NB4 (cell line): ENCODE measurements around the gene ADNP.

ENCODE experiments used
- MYC ChIP-seq: IDR thresholded peaks from 2 replicates; pipeline ENCODE4 v1.6.1; 2011; ENCODE audit warnings: low read depth, low read length
- POLR2A ChIP-seq: IDR thresholded peaks from 2 replicates; pipeline ENCODE4 v1.6.1; 2011; ENCODE audit warnings: mild to moderate bottlenecking; ENCODE audit not compliant: insufficient read length; ENCODE audit errors: extremely low read depth
- TF ChIP-seq, protein P1 (sequence below): IDR thresholded peaks from one replicate; pipeline ENCODE4 v1.5.1; 2012; ENCODE audit warnings: low read depth, low read length

DNA sequence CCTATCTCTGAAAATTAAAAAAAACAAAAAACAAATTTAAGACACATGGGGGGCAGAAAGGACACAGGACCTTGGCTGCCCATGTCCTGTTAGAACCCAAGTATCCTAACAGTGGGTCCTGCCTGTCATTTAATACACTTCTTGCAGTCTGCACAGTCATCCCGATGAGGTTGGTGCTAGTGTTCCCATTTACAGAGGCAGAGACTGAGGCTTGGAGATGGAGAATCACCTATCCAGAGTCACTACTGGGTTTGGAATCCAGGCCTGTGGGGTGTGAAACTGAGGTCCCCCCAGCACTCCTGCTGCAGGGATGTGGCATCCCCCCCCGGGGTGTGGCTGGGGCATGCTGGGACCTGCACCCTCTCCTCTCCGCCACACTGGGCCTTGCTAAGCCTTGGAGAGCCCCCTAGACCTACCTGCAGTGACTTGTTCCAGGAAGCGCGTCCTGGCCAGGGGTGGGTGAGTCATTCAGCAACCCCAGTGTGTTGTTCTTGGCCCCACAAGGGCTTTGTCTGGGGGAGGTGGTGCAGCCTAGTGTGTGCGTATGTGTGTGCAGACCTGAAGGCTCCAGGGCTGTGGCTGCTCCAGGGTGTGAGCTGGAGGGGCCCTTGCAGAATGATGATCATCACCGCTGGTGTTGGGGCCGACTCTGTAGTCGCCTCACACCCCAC, 86.7 kb downstream of the ADNP start:
- TF ChIP-seq, protein P1, sequence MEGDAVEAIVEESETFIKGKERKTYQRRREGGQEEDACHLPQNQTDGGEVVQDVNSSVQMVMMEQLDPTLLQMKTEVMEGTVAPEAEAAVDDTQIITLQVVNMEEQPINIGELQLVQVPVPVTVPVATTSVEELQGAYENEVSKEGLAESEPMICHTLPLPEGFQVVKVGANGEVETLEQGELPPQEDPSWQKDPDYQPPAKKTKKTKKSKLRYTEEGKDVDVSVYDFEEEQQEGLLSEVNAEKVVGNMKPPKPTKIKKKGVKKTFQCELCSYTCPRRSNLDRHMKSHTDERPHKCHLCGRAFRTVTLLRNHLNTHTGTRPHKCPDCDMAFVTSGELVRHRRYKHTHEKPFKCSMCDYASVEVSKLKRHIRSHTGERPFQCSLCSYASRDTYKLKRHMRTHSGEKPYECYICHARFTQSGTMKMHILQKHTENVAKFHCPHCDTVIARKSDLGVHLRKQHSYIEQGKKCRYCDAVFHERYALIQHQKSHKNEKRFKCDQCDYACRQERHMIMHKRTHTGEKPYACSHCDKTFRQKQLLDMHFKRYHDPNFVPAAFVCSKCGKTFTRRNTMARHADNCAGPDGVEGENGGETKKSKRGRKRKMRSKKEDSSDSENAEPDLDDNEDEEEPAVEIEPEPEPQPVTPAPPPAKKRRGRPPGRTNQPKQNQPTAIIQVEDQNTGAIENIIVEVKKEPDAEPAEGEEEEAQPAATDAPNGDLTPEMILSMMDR: no peak
- TF ChIP-seq POLR2A (no peak), MYC (no peak)
